ENCODE results near the gene STAT5A. TPM values are rescaled to one million over a fixed set of nuclear protein-coding genes. Genes with fewer than 3 reads are reported as not detected.

STAT5A gene
- total and polyA plus RNA-seq, 9 of the 15 experiments (the other 6 are each of a cell fraction or from before 2014, with no cell fraction given) = 79.9 to 415 (median 196) TPM

GRCh38 chr17:42309142-42309541 lies 20.8 kb downstream of the STAT5A start (continued):
- TF ChIP-seq ZFP91 (CRISPR knock-in tag; IDR thresholded peaks at IDR 0.05) = no peak

GRCh38 chr17:42309986-42310786 lies 21.9 kb downstream of the STAT5A start:
- peak overlapping the region; percentile 61 for H3K4me2 ChIP-seq (ENCODE audit: insufficient read depth, low read length)
- H3K9me3 ChIP-seq (replicated peaks; ENCODE audit: control insufficient read depth, insufficient read depth, low read depth, low read length) = no peaks in the 10 kb centered on the region
- H3K4me3 ChIP-seq = no peak overlapping the region
- WGBS (ENCODE audit: insufficient coverage, low coverage, missing lambda C conversion rate) = 52% methylated on average over 15 of the region's 19 CpGs
- no peaks in the 10 kb centered on the region for H4K20me1 ChIP-seq (replicated peaks; ENCODE audit: control insufficient read depth, insufficient read depth, low read length)
- CTCF ChIA-PET (ENCODE audit: low intra/inter-chr PET ratio) = interaction anchor here (1.5 kb wide), 1 partner anchor 88 kb away, joined by 3 read pairs; no protein-coding TSS in a partner anchor
- in situ Hi-C loops (cut with MboI) = no loop called here
- ATAC-seq = 0 out of 3 replicates have a peak, but pooled peaks have one; percentile 0
- intact Hi-C loops (cut with micrococcal nuclease) = loop anchor here (10.0 kb wide), 1 partner anchor 85 kb away; no protein-coding TSS in a partner anchor
- peaks cover 57% of the 10 kb centered on the region for H3K79me2 ChIP-seq (ENCODE audit: control insufficient read depth, insufficient read depth, low read length)
- H3K4me1 ChIP-seq (replicated peaks in 1 of 2; ENCODE audit: control insufficient read depth in 2 of 2, insufficient read depth in 2 of 2, low read length in 2 of 2) = peaks cover 57 to 81% of the 10 kb centered on the region in 2 experiments
- BruUV-seq (replicated peaks) = no TSS peak
- peak overlapping the region; percentile 89 to 100 for H3K9ac ChIP-seq (ENCODE audit: insufficient read depth in 1 of 2, low read depth in 2 of 2, low read length in 2 of 2)
- DNase-seq (ENCODE audit: extremely low read depth in 1 of 4, low spot score in 3 of 4) = peak in 3 of 4 experiments; percentile 54 to 77 (median 60)
- H3K36me3 ChIP-seq (ENCODE audit: control insufficient read depth, insufficient read depth, low read length) = peaks cover 82% of the 10 kb centered on the region
- H3K9me1 ChIP-seq (ENCODE audit: control insufficient read depth, insufficient read depth, low read length) = no peaks in the 10 kb centered on the region
- POLR2A ChIA-PET = interaction anchor here (0.7 to 2.0 kb wide), 15 partner anchors 8 to 217 kb away, joined by 3 to 17 read pairs (median 3); partner anchors contain the start of genes KCNH4, STAT3 and STAT5A
- peak; percentile 71 for FAIRE-seq
- H3K27ac ChIP-seq (ENCODE audit: extremely low read depth, low read depth, low read length) = peak overlapping the region; percentile 100
- no peak overlapping the region for H2AFZ ChIP-seq (ENCODE audit: low read depth, low read length)
- H3K27me3 ChIP-seq (ENCODE audit: control insufficient read depth in 2 of 2, insufficient read depth in 2 of 2, low read length in 2 of 2) = no peaks in the 10 kb centered on the region
- no peak for TF ChIP-seq POU5F1 (IDR thresholded peaks at IDR 0.05; ENCODE audit: borderline replicate concordance, low read depth, low read length, partially characterized antibody)
- no peak for TF ChIP-seq FOXA3 (CRISPR knock-in tag; conservative IDR thresholded peaks at IDR 0.05 in 1 of 2, IDR thresholded peaks at IDR 0.05 in 1 of 2)
- TF ChIP-seq ERF (CRISPR knock-in tag; IDR thresholded peaks at IDR 0.05) = no peak
- no peak for TF ChIP-seq ZNF431 (CRISPR knock-in tag; IDR thresholded peaks at IDR 0.05)
- no peak for TF ChIP-seq HBP1 (CRISPR knock-in tag; IDR thresholded peaks at IDR 0.05)
- no peak for TF ChIP-seq NCOA2 (IDR thresholded peaks at IDR 0.05; ENCODE audit: partially characterized antibody in 2 of 2)
- no peak for TF ChIP-seq C11orf30 (IDR thresholded peaks at IDR 0.05; ENCODE audit: low read depth)
- TF ChIP-seq SRSF7 (optimal IDR thresholded peaks at IDR 0.05; ENCODE audit: low read depth, low read length) = no peak
- TF ChIP-seq NFYB (IDR thresholded peaks at IDR 0.05; ENCODE audit: extremely low read depth, insufficient read length) = no peak
- TF ChIP-seq CHD1 (IDR thresholded peaks at IDR 0.05; ENCODE audit: low read length) = no peak
- TF ChIP-seq MEIS2 (IDR thresholded peaks at IDR 0.05; ENCODE audit: partially characterized antibody) = no peak
- TF ChIP-seq STAT5B (CRISPR knock-in tag; IDR thresholded peaks at IDR 0.05) = no peak
- TF ChIP-seq EP400 (IDR thresholded peaks at IDR 0.05) = no peak
- TF ChIP-seq SAP30 (IDR thresholded peaks at IDR 0.05; ENCODE audit: borderline replicate concordance, insufficient read depth, low read depth, low read length, poor library complexity, severe bottlenecking) = no peak
- no peak for TF ChIP-seq CHD4 (IDR thresholded peaks at IDR 0.05; ENCODE audit: insufficient read depth, insufficient replicate concordance, low read depth, low read length, poor library complexity, severe bottlenecking)

All from K562 (cell line).